ENCODE results near the gene EVA1C.

- TF ChIP-seq CTCF (conservative IDR thresholded peaks at IDR 0.05; ENCODE audit: low read depth, low read length) (no peak), EZH2phosphoT487 (IDR thresholded peaks at IDR 0.05; ENCODE audit: borderline replicate concordance, low read length) (no peak), EZH2 (IDR thresholded peaks at IDR 0.05; ENCODE audit: low read length, unreplicated experiment) (no peak)
Observed at GRCh38 chr21:32367158-32367557, 45.3 kb upstream of the EVA1C start.
